Cardiac muscle cell (in vitro differentiated cells and primary cell): Measurements from ENCODE around the gene RLN3. TPM values are rescaled to one million over a fixed set of nuclear protein-coding genes. Genes with fewer than 3 reads are reported as not detected.

ENCODE experiments used
- DNase-seq, 2 donors: peaks; one replicate each; pipeline versions ENCODE4 v3.0.0 to v3.0.0-alpha.2; 2010 to 2017; ENCODE audit warnings: low read depth in 1 of 2, low spot score in 1 of 2
- H3K27ac ChIP-seq: fragments of 200-600 bp; sonication (generic); 2 replicates; pipeline ENCODE4 v1.5.1; 2016
- H3K27me3 ChIP-seq: fragments of 200-600 bp; sonication (generic); 2 replicates; pipeline ENCODE4 v1.6.0; 2016; ENCODE audit warnings: control low read depth
- H3K36me3 ChIP-seq: fragments of 200-600 bp; sonication (generic); 2 replicates; pipeline ENCODE4 v1.5.1; 2016; ENCODE audit warnings: control low read depth
- H3K4me1 ChIP-seq: fragments of 200-600 bp; sonication (generic); 2 replicates; pipeline ENCODE4 v1.8.1; 2017; ENCODE audit warnings: low read depth, mild to moderate bottlenecking, mixed run types
- H3K4me3 ChIP-seq: fragments of 200-600 bp; sonication (generic); 2 replicates; pipeline ENCODE4 v1.5.1; 2016; ENCODE audit warnings: mild to moderate bottlenecking
- H3K9me3 ChIP-seq: fragments of 200-600 bp; sonication (generic); 2 replicates; pipeline ENCODE4 v1.5.1; 2017; ENCODE audit warnings: low read depth, mild to moderate bottlenecking, control low read depth
- CTCF ChIP-seq: IDR thresholded peaks from 2 replicates; pipeline ENCODE4 v1.5.1; 2012; ENCODE audit warnings: low read depth, mild to moderate bottlenecking, low read length
- polyA plus RNA-seq: library from polyadenylated mRNA; unstranded; fragments of >200 nt; fragmentation: Nextera tagmentation; extraction: Ambion mirVana; gene quantifications from 2 replicates; pipeline ENCODE4 v1.2.1, GENCODE V29; 2016
- total RNA-seq: library from RNA; depleted of rRNA; stranded (reverse); fragments of >200 nt; gene quantifications from 2 replicates; pipeline ENCODE4 v1.2.3, GENCODE V29; 2016

Gene RLN3
- total and polyA plus RNA-seq, 2 experiments from 2014 or later, result not detected

GRCh38 chr19:13984186-13984585, 43.8 kb upstream of the RLN3 start:
- no peak overlapping the region for H3K27ac ChIP-seq
- H3K9me3 ChIP-seq, result no peaks in the 10 kb centered on the region
- no peaks in the 10 kb centered on the region for H3K36me3 ChIP-seq
- no peak for TF ChIP-seq CTCF
- H3K27me3 ChIP-seq, result no peaks in the 10 kb centered on the region
- peaks cover 18% of the 10 kb centered on the region for H3K4me1 ChIP-seq
- no peak overlapping the region for H3K4me3 ChIP-seq
- no peak for DNase-seq

DNA sequence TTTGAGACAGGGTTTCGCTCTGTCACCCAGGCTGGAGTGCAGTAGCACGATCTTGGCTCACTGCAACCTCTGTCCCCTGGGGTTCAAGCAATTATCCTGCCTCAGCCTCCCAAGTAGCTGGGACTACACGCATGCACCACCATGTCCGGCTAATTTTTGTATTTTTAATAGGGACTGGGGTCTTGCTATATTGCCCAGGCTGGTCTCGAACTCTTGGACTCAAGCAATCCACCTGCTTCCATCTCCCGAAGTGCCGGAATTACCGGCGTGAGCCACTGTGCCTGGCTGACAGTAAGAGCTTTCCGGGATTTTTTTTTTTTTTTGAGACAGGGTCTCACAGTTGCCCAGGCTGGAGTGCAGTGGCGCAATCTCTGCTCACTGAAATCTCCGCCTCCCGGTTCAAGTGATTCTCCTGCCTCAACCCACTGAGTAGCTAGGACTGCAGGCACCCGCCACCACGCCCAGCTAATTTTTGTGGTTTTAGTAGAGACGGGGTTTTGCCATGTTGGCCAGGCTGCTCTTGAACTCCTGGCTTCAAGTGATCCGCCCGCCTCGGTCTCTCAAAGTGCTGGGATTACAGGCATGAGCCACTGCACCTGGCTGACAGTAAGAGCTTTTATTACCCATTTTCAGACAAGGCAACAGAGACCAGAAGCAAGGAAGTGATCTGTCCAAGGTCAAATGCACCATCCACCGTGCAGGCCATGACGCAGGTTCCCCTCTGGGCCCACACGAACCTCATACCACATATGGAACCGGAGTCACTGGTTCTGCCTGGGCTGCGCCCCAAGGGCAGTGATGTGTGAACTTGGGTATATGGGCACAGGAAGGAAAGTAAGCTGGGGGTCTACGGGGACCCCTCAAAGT, 42.8 kb upstream of the RLN3 start:
- Histone ChIP-seq H3K9me3 (no peaks in the 10 kb centered on the region), H3K4me3 (no peak overlapping the region), H3K27me3 (no peaks in the 10 kb centered on the region), H3K4me1 (peaks cover 13% of the 10 kb centered on the region), H3K36me3 (no peaks in the 10 kb centered on the region), H3K27ac (no peak overlapping the region)
- TF ChIP-seq CTCF, result no peak
- no peak for DNase-seq

- Histone ChIP-seq H3K4me3 (no peak overlapping the region), H3K27me3 (no peaks in the 10 kb centered on the region), H3K4me1 (peaks cover 13% of the 10 kb centered on the region), H3K36me3 (no peaks in the 10 kb centered on the region), H3K27ac (no peak overlapping the region), H3K9me3 (no peaks in the 10 kb centered on the region)
- no peak for DNase-seq
- no peak for TF ChIP-seq CTCF
Measured at GRCh38 chr19:13985771-13986347, 42.1 kb upstream of the RLN3 start.

- peaks cover 13% of the 10 kb centered on the region for H3K4me1 ChIP-seq
- peak in 1 of 2 donors; percentile 77 for DNase-seq
- H3K27me3 ChIP-seq, result no peaks in the 10 kb centered on the region
- no peak overlapping the region for H3K27ac ChIP-seq
- H3K36me3 ChIP-seq, result no peaks in the 10 kb centered on the region
- H3K9me3 ChIP-seq, result no peaks in the 10 kb centered on the region
- TF ChIP-seq CTCF, result no peak
- H3K4me3 ChIP-seq, result no peak overlapping the region
Measured at GRCh38 chr19:13986348-13986904, 41.5 kb upstream of the RLN3 start.

DNA sequence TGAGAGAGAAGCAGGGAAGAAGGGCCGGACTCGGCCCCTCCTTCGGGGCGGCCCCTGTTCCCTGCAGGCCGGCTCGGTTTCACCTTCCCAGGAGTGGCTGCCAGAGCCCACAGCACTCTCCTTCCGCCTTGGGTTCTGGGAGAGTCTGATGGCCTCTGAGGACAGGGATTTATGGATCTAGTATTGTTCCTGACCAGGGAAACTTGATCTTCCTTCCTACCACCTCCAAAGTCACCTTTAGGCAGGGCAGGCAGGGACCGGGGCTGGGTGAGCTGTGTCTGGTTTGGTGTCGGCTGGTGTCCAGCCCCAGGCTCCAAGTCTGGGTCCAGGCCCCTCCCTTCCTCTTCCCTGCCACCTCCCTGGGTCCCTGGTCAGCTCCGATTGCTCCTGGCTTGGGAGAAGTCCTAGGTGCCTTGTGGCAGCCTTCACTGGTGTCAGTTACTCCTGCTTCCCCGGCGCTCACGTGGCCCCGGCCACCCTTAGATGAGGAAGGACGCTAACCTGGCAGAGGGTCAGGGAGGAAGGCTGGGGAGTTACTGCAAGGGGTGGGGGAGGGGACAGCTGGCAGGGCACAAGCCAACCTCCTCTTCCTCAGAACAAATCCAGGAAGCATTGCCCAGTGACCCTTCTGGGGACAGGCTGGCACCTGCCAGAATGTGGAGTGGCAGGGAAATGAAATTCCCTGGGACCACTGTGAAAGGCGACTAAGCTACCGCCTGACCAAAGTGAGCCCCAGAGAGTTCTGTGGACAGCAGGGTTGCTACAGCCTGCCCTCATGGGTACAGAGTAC, 40.7 kb upstream of the RLN3 start:
- no peak for TF ChIP-seq CTCF
- Histone ChIP-seq H3K27ac (peak overlapping the region; percentile 49), H3K27me3 (no peaks in the 10 kb centered on the region), H3K36me3 (no peaks in the 10 kb centered on the region), H3K4me1 (peaks cover 13% of the 10 kb centered on the region), H3K9me3 (no peaks in the 10 kb centered on the region), H3K4me3 (no peak overlapping the region)
- DNase-seq, result no peak
